GM12878 (cell line): Measurements from ENCODE around the gene ZBTB34. TPM values are rescaled to one million over a fixed set of nuclear protein-coding genes. Genes with fewer than 3 reads are reported as not detected.

ENCODE experiments used
- ATAC-seq: fragments of 200-7000 bp; cut with Tn5 transposase; 3 replicates; pipeline ENCODE4 v1.9.1; 2020; ENCODE audit warnings: mild to moderate bottlenecking, moderate library complexity
- BruUV-seq: library from RNA; stranded (reverse); fragments of 400-500 nt; replicated peaks from 2 replicates; lab custom pipeline; 2021; lab: Mats Ljungman, UMichigan
- CTCF ChIA-PET: fragments of 300-600 bp; sonication (Branson Sonifier 250); formaldehyde crosslinking; extraction: SDS; loops from one replicate; lab custom pipeline; 2021; ENCODE audit warnings: inconsistent platforms; lab: Yijun Ruan, JAX
- POLR2A ChIA-PET: fragments of 350-600 bp; formaldehyde crosslinking; extraction: SDS; loops from one replicate; lab custom pipeline; 2021; ENCODE audit warnings: inconsistent platforms; lab: Charles Lee
- RAD21 ChIA-PET: fragments of 300-600 bp; sonication (Branson Sonifier 250); formaldehyde crosslinking; loops from one replicate; lab custom pipeline; 2023; ENCODE audit warnings: antibody characterized with exemption; ENCODE audit not compliant: unreplicated experiment; lab: Charles Lee
- SMC1A ChIA-PET: fragments of 300-600 bp; sonication (Branson Sonifier 250); formaldehyde crosslinking; loops from one replicate; lab custom pipeline; 2023; ENCODE audit not compliant: unreplicated experiment, uncharacterized antibody; lab: Charles Lee
- DNase-seq: peaks from one replicate; pipeline ENCODE4 v3.0.0-alpha.2; 2011; ENCODE audit warnings: low read depth, low spot score
- FAIRE-seq: peaks from 3 replicates; lab custom pipeline; 2011; peaks lifted over from hg19 to GRCh38; lab: Jason Lieb, UNC
- H2AFZ ChIP-seq: 2 replicates; pipeline ENCODE4 v1.6.0; 2011; ENCODE audit warnings: low read depth, low read length, control low read depth; ENCODE audit not compliant: control insufficient read depth
- H3K27ac ChIP-seq: 2 replicates; pipeline ENCODE4 v1.5.1; 2011; ENCODE audit warnings: control low read depth; ENCODE audit not compliant: control insufficient read depth, insufficient read depth
- H3K27me3 ChIP-seq, 2 experiments: replicated peaks in 1 of 2; 2 replicates each; pipeline versions ENCODE4 v1.6.0 to v1.6.1; 2011; ENCODE audit warnings: low read length in 1 of 2; ENCODE audit not compliant: control insufficient read depth in 2 of 2, insufficient read depth in 2 of 2
- H3K36me3 ChIP-seq, 2 experiments: 2 replicates each; pipeline ENCODE4 v1.5.1; 2011; ENCODE audit warnings: low read length in 1 of 2; ENCODE audit not compliant: control insufficient read depth in 2 of 2, insufficient read depth in 2 of 2
- H3K4me1 ChIP-seq: 2 replicates; pipeline ENCODE4 v1.6.1; 2011; ENCODE audit warnings: mild to moderate bottlenecking, low read length, moderate library complexity, mixed read lengths; ENCODE audit not compliant: control insufficient read depth, insufficient read depth
- H3K4me2 ChIP-seq: 2 replicates; pipeline ENCODE4 v1.6.0; 2011; ENCODE audit warnings: control low read depth; ENCODE audit not compliant: control insufficient read depth, insufficient read depth
- H3K4me3 ChIP-seq: fragments of 200-600 bp; sonication (generic); 2 replicates; pipeline ENCODE4 v1.5.1; 2016
- H3K79me2 ChIP-seq: 2 replicates; pipeline ENCODE4 v1.6.0; 2011; ENCODE audit warnings: low read length; ENCODE audit not compliant: control insufficient read depth, insufficient read depth
- H3K9ac ChIP-seq: 2 replicates; pipeline ENCODE4 v1.8.0; 2011; ENCODE audit warnings: low read length, control low read depth, mixed read lengths; ENCODE audit not compliant: control insufficient read depth, insufficient read depth
- H3K9me3 ChIP-seq: replicated peaks from 3 replicates; pipeline ENCODE4 v1.5.1; 2011; ENCODE audit warnings: mild to moderate bottlenecking, low read length; ENCODE audit not compliant: control insufficient read depth, insufficient read depth
- H4K20me1 ChIP-seq: 2 replicates; pipeline ENCODE4 v1.6.0; 2011; ENCODE audit not compliant: control insufficient read depth, insufficient read depth
- BMI1 ChIP-seq: fragments of 450-650 bp; IDR thresholded peaks from 2 replicates; pipeline ENCODE4 v1.6.1; 2016; ENCODE audit warnings: mild to moderate bottlenecking, moderate library complexity, borderline replicate concordance
- IKZF2 ChIP-seq, 2 experiments: fragments of 450-650 bp; IDR thresholded peaks; 2 replicates each; pipeline ENCODE4 v1.6.1; 2017; ENCODE audit warnings: mild to moderate bottlenecking in 2 of 2, moderate library complexity in 2 of 2
- MLLT1 ChIP-seq: fragments of 450-650 bp; IDR thresholded peaks from 2 replicates; pipeline ENCODE4 v1.6.1; 2016; ENCODE audit warnings: mild to moderate bottlenecking
- SREBF1 ChIP-seq: IDR thresholded peaks from 2 replicates; pipeline ENCODE4 v1.6.1; 2012; ENCODE audit warnings: mild to moderate bottlenecking, low read length
- STAT1 ChIP-seq: fragments of 450-650 bp; conservative IDR thresholded peaks from 2 replicates; pipeline ENCODE4 v1.6.1; 2014; ENCODE audit warnings: antibody characterized with exemption, mild to moderate bottlenecking
- TARDBP ChIP-seq: IDR thresholded peaks from 2 replicates; pipeline ENCODE4 v1.6.1; 2016; ENCODE audit warnings: borderline replicate concordance
- WGBS: methylation state at CpG from one replicate; pipeline ENCODE4 v1.1.6; 2016; ENCODE audit warnings: low lambda C conversion rate; ENCODE audit not compliant: insufficient replicate concordance, insufficient coverage; ENCODE audit errors: missing lambda C conversion rate; 5-methylcytosine and 5-hydroxymethylcytosine counted together
- in situ Hi-C: fragments of 300-500 bp; cut with MboI; formaldehyde crosslinking; loops from 9 replicates; pipeline ENCODE4 v1.14.3; 2018; ENCODE audit warnings: mixed read lengths
- intact Hi-C: fragments of 100-400 bp; cut with micrococcal nuclease; formaldehyde crosslinking; loops from one replicate; pipeline ENCODE4 v1.14.2; 2022; ENCODE audit not compliant: unreplicated experiment
- polyA plus RNA-seq, 11 experiments: library from polyadenylated mRNA; depleted of rRNA in 4 of 11; unstranded in 6 of 11; stranded (reverse) in 5 of 11; fragments of >200 nt; fragmentation: Nextera tagmentation in 4 of 11; fragmentation: Illumina TruSeq in 1 of 11; extraction: Ambion mirVana in 4 of 11; extraction: Trizol in 1 of 11; gene quantifications; 1 replicate in 1 of 11; 2 replicates in 10 of 11; pipeline versions ENCODE4 v1.2.1 to v1.2.3, GENCODE V29; 2011 to 2016; ENCODE audit warnings: inconsistent platforms in 2 of 11, missing spikeins in 2 of 11, low read depth in 1 of 11
- total RNA-seq, 4 experiments: library from RNA; depleted of rRNA in 3 of 4; stranded (reverse); fragments of >200 nt in 3 of 4; fragmentation: Illumina TruSeq in 1 of 4; extraction: Trizol in 1 of 4; gene quantifications; 2 replicates each; pipeline versions ENCODE4 v1.2.1 to v1.2.3, GENCODE V29; 2013 to 2021
- TF ChIP-seq, protein P1 (sequence below): fragments of 150-350 bp; IDR thresholded peaks from 2 replicates; pipeline ENCODE4 v1.6.1; 2016; ENCODE audit warnings: low read depth, low read length

The ZBTB34 gene
- total and polyA plus RNA-seq, 10 of the 15 experiments (the other 5 are each of a cell fraction or from before 2014, with no cell fraction given), result 0.71 to 11.3 (median 3.8) TPM

GRCh38 chr9:126877418-126877817 is 17.0 kb downstream of the ZBTB34 start:
- FAIRE-seq, result no peak
- Histone ChIP-seq H3K9me3 (no peaks in the 10 kb centered on the region), H3K4me2 (no peak overlapping the region), H3K9ac (no peak overlapping the region), H3K79me2 (no peaks in the 10 kb centered on the region; the same call in none of the 2 replicates), H3K27ac (no peak overlapping the region), H3K4me1 (peaks cover 7% of the 10 kb centered on the region; the same call in 1 of the 2 replicates), H3K4me3 (no peak overlapping the region), H3K36me3 (peaks cover 10 to 18% of the 10 kb centered on the region in 2 experiments), H3K27me3 (no peaks in the 10 kb centered on the region), H2AFZ (no peak overlapping the region), H4K20me1 (no peaks in the 10 kb centered on the region)
- ChIA-PET CTCF (interaction anchor here (1.1 to 1.4 kb wide), 3 partner anchors 18 to 96 kb away, joined by 4 read pairs; no protein-coding TSS in a partner anchor), RAD21 (no interaction called here), SMC1A (interaction anchor here (1.0 kb wide), 1 partner anchor 12 kb away, joined by 4 read pairs; no protein-coding TSS in a partner anchor), POLR2A (no interaction called here)
- in situ Hi-C loops (no loop called here), intact Hi-C loops (no loop called here)
- ATAC-seq, result no peak
- TF ChIP-seq STAT1 (no peak), BMI1 (no peak), MLLT1 (no peak), SREBF1 (no peak), IKZF2 (IDR thresholded peaks at IDR 0.05) (no peak), TARDBP (no peak)
- TF ChIP-seq, protein P1, sequence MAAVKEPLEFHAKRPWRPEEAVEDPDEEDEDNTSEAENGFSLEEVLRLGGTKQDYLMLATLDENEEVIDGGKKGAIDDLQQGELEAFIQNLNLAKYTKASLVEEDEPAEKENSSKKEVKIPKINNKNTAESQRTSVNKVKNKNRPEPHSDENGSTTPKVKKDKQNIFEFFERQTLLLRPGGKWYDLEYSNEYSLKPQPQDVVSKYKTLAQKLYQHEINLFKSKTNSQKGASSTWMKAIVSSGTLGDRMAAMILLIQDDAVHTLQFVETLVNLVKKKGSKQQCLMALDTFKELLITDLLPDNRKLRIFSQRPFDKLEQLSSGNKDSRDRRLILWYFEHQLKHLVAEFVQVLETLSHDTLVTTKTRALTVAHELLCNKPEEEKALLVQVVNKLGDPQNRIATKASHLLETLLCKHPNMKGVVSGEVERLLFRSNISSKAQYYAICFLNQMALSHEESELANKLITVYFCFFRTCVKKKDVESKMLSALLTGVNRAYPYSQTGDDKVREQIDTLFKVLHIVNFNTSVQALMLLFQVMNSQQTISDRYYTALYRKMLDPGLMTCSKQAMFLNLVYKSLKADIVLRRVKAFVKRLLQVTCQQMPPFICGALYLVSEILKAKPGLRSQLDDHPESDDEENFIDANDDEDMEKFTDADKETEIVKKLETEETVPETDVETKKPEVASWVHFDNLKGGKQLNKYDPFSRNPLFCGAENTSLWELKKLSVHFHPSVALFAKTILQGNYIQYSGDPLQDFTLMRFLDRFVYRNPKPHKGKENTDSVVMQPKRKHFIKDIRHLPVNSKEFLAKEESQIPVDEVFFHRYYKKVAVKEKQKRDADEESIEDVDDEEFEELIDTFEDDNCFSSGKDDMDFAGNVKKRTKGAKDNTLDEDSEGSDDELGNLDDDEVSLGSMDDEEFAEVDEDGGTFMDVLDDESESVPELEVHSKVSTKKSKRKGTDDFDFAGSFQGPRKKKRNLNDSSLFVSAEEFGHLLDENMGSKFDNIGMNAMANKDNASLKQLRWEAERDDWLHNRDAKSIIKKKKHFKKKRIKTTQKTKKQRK, result no peak
- BruUV-seq, result no TSS peak
- no peak for DNase-seq
- 35% methylated on average over 9 of the region's 9 CpGs for WGBS
